GM19467 (cell line): ENCODE results near the gene CCDC3.
"Not testable (repeated sequence)": the region's sequence is repeated elsewhere in the genome, so short reads cannot be mapped to it uniquely, and the experiment has no call there.

Experiments used
- ATAC-seq: cut with Tn5 transposase; IDR thresholded peaks from one replicate; pipeline ENCODE4 v1.9.1; 2021; ENCODE audit warnings: mild to moderate bottlenecking, moderate library complexity; ENCODE audit not compliant: unreplicated experiment

CCDC3 gene

DNA sequence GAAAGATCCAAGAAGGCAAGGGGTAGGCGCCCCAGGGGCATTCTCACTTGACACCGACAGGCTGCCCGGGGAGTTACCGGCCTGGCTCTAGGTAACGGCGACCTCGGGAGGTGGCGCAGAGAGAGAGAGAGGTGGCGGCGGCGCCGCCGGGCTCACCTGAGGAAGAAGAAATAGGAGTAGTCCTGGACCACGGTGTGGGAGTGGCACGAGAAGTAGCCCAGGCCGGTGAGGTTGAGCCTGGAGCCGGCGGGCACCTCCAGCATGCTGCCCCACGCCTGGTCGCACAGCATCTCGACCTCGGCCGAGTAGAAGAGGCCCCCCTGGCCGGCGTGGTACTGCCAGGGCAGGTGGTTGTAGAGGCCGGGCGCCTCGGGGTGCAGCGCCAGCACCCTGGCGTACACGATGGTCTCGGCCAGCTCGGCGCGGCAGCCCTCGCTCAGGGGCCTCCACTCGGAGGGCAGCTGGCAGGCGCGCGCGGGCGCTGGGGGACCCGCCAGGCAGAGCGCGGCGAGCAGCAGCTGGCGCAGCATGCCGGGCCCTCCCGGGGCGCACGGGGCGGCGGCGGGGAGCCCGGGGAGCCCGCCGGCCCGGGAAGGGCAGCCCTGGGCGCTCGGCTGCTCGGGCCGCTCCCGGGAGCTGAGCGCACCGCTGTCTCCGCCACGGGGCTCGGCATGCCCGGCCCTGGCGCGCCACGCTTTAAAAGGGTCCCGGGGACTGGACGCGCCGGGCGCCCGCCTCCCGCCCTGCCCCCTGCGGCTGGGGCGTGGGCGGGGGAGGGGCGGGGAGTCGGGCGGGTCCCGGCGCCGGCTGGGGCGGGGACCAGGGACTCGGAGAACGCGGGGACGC is at the start of gene CCDC3:
CCDC3 (minus strand) TSS at position 673 of the 846 bp plus-strand sequence; CDS start at position 530, 143 bp downstream.
- ATAC-seq: no peak

DNA sequence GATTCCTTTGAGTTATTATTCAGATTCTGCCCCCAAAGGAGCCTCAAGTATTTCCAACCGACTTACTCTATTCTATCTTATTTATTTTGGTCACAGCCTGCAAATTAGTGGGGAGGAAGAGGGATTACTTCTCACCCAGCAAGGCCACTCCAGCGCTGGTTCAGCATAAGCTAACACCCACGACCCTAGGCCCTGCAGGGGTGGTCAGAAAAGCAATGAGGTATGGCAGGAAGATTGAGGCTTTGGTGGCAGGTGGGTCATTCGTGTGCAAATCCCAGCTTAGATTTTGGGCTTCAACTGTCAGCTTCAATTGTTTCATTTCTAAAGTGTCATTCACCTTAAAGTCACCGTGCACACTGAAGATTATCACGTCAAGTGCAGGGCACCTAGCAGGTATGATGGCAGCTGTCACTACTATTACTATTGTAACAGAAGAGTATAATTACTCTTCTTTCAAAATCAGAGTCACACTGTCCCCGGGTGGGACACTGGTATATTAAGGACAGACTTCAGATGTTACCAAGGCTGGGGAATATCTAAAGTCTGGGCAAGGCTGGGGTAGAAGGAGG is 49.7 kb upstream of the CCDC3 start:
- ATAC-seq: no peak

DNA sequence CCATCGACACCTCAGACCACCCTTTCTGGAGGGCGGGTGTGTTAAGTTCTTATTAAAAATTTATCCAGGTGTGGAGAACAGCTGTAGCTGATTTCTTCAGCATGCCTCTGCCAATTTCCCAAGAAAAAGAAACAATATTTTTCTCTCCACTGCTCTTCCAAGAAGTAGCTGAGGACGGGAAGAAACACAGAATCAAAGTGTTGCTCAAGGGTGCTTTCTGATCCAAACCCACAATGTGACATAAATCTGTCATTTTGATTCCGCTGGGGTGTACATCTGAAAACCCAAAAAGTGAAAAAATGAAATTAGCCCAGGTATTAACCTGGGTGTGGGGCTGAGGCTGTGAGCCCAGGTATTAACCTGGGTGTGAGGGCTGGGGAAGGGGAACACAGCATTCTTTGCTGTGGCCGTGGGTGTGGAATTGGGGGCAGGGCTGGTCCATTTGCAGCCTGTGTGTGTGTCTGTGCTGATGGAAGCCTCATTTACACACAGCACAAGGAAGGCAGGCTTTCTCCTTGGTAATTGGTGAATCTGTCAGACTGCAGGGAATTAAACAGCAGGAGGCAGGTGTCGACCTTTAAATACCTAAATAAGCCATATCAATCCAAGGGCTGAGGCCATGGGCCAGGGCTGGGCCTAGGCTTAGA is 48.4 kb upstream of the CCDC3 start:
- no peak for ATAC-seq

DNA sequence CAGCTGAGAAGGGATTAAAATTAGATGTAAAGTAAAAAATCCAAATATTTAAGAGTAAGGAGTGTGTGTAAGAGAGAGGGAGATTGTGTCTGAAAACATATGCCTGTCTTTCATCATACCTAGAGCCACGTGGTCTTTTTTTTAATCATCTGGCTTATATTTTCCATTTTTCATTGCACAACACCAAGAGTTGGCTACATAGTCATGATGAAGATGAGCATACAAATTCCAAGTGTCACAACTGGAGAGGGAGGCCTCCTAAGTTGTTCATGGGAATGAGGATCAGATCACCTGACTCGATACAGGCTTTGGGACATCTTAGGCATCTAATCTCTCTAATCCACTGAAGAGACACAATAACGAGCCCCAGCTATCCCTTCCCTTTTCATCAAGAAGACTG is 47.2 kb upstream of the CCDC3 start:
- ATAC-seq: no peak

DNA sequence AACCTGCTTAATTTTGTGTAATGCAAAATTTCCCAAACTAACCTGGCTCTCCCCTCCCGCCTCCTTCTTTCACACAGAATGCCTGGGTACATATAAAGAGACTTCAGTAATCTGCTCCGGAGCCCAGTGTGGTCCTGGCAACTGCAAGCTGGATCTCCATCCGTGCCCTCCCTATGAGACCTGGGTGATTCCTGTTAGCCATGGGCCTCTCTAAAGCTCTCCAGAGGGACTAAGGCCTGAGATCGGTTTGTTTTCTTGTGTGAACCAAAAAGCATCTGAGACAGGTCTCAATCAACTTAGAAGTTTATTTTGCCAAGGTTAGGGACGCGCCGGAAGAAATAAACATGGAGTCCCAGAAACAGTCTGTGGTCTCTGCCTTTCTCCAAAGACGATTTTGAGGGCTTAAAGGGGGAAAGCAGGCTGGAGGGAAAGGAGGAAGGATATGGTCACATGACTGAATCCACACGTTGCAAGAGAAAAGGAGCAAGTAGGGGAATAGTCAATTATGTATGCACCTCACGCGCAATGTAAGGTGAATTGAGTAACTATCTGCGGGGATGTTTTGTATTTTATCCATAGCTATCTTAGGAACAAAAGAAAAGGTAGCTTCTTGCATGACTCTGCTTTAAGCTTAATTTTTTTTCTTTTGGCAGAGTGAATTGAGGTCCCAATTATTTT is 46.2 kb upstream of the CCDC3 start:
- no peak for ATAC-seq

DNA sequence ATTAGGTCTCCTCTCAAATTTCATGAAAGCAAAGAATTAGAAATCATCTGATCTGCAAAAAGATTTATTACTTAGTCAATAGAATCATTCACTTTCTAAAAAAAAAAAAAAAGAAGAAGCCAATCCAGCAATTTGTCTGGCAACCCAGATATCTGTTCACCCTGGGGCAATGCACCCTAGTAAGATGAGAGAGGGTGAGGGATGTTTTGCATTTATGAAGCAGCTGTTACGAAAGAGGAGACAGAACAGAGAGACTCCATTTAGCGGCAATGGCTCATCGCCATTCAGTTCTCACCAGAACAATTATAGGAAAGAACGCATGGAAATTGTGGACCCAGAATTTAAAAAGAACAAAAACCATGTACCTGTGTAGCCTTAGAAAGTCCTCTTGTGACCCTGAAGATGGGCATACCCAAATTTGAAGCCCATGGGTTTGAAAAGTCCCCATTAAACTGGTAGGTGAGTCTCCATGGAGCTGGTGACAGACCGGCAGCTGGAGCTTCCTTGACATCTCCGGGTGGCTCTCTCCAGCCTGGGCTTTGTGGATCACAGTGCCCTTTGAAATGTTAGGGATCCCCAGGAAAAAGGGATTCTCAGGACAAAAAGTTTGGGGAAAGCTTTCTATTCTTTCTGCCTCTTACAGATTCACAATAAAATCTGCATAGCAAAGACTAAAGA is 45.5 kb upstream of the CCDC3 start:
- no peak for ATAC-seq

DNA sequence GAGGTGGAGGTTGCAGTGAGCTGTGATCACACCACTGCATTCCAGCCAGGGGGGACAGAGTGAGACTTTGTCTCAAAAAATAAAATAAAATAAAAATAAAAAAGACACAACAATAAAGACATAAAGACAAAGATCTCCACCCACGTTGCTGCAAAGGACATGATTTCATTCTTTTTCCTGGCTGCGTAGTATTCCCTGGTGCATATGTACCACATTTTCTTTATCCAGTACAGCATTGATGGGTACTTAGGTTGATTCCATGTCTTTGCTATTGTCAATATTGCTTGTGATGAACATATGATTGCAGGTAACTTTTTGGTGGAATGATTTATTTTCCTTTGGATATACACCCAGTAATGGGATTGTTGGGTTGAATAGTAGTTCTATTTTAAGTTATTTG is 42.0 kb upstream of the CCDC3 start:
- ATAC-seq: no peak

DNA sequence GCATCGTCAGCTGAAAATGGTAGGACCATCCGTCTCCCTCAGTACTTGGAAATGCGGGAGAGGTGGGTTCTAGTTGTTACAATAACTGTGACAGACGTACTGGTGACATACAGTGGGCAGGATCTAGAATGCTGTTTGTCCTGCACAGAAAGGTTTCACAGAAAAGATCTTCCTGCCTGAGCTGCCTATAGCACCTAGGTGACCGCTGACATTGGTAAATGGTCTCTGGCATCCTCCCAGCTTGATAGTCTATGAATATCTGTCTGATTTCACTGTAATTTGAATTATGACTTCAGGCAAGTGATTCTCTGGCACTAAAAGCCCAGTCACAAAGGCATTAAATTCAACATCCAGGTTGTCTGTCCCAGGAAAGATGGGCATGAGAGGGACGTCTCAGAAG is 38.2 kb upstream of the CCDC3 start:
- no peak for ATAC-seq

DNA sequence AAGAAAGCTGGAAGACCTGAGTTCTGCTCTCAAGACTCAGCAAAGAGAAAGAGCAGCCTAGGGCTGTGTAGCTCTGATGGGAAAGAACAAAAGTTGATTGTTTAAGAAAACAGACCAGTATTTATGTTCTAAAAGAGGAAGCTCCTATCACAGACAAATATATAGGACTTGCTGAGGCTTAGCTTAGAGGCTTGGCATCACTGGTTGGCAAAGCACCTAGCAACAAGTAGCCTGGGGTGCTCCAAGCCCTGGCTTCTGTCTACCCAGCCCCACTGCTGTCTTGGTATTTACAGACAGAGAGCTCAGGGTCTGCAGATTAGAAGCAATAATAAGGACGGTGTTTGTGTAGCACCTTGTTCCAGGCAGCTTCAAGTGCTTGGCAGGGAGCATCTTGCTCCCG is 36.9 kb upstream of the CCDC3 start:
- ATAC-seq: no peak

DNA sequence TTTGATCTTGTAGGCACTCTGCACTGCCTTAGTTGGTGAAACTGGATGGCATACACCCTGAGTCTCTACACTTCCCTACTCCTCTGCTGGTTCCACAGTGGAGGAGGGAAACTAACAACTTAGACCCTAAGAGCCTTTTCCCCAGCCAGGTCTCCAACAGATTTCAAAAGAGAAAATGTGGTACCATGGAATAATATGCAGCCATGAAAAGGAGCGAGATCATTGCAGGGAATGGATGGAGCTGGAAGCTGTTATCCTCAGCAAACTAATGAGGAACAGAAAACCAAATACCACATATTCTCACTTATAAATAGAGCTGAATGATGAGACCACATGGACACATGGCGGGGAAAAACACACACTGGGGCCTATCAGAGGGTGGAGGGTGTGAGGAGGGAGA is 36.3 kb upstream of the CCDC3 start:
- ATAC-seq: no peak

DNA sequence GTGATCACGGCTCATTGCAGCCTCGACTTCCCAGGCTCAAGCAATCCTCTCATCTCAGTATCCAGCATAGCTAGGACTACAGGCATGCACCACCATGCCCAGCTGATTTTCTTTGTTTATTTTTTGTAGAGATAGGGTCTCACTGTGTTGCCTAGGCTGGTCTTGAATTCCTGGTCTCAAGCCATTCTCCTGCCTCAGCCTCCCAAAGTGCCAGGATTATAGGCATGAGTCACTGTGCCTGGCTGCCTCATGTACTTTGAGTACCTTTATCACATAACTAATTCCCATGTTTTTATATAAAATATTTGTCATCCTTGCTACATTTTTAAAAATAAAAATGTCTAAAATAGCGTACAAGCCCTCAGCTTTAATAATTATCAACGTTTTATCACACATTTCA is 35.3 kb upstream of the CCDC3 start:
- ATAC-seq: no peak

DNA sequence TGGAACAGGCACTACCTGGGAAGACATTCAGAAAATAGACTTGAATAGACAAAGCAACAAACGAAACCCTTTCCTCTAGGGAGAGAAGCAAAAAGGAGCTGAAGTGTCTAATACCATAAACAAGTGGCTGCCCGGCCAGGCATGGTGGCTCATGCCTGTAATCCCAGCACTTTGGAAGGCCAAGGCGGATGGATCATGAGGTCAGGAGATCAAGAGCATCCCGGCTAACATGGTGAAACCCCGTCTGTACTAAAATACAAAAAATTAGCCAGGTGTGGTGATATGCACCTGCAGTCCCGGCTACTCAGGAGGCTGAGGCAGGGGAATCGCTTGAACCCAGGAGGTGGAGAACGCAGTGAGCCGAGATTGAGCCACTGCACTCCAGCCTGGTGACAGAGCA is 34.2 kb upstream of the CCDC3 start:
- not testable (repeated sequence) for ATAC-seq

DNA sequence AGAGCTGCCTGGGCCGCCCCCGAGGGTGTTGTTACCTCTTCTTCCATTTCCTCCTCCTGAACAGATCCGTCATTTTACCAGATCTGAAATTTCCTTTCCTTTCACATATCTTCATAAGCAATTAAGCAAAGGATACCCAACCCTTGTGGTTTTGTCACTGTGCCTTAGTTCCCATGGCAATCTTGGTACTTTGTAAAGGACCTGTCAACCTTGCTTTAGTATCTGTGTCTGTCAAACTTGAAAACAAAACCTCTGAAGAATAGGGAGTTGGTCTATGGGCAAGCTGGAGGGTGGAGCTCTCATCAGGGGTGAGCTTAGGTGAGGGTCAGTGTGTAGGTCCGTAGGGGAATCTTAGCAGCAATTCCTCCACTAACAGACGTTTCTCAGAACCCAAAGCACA is 25.4 kb upstream of the CCDC3 start:
- no peak for ATAC-seq

DNA sequence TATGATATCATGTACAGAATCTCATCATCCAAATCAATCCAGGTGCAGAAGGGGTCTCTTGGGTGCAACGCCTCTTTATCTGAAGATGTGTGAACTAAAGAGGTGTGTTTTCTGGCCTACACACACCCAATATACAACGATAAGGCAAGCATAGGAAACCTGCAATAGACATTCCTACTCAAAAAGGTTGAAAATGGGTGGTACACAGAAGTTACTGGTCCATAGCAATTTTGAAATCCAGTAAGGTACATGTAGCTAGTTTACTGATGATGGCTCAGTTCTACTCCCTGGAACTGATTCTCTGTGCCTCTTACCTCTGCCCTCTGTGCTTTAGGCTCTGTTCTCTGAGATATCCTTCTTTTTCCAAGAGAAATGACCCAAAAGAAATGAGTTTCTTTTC is 22.2 kb upstream of the CCDC3 start:
- ATAC-seq: no peak

DNA sequence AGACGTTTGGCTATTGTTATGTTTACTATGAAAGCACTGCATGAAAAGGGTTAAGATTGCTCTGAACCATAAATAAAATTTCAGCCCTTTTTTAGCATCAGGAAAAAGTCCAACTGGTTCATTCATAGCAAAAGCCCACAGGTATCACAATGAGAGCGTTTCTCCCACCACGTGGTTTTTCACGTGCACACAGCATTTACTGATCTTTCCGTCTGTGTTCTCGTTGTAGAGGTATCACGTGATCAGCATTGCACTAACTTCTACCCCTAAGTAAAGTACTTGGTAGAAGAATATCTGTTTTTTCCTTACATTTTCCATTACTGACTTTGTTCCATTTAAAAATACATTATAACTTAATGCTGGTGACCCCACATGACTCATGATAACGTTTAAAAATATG is 17.8 kb upstream of the CCDC3 start:
- ATAC-seq: no peak

DNA sequence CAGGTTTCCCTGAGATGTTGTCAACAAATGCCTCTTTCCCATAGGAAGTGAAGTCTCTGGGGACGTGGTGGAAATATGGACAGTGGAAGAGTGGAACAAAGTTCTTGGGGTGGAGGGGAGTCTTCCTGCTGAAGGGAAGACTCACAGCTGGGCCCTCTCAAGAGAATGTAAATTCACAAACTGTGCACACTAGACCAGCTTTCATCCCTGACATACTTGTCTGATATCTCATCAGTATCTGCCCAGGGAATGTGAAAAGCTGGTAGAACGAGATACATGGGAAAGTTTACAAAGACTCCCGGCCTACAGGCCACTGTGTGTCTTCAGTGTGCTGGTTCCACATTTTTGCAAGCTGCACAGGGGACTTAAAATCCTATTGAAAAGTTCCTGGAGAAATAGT is 16.7 kb upstream of the CCDC3 start:
- no peak for ATAC-seq

DNA sequence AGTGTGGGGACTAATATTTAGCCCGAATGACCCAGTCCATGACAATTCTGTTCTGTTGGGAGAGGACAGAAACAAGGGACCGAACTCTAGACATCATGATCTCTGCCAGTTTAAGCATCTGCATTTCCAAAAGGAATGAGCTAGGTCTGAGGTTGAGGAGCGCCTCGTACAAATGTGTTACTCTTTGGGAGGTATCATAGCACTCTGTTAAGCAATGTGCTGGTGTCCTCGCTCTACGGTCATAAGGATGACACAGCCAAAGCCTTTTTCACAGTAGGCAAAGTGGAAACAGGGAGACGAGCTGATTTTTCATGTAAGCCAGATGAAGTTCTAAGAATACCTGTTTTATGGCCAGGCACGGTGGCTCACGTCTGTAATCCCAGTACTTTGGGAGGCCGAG is 15.4 kb upstream of the CCDC3 start:
- no peak for ATAC-seq

DNA sequence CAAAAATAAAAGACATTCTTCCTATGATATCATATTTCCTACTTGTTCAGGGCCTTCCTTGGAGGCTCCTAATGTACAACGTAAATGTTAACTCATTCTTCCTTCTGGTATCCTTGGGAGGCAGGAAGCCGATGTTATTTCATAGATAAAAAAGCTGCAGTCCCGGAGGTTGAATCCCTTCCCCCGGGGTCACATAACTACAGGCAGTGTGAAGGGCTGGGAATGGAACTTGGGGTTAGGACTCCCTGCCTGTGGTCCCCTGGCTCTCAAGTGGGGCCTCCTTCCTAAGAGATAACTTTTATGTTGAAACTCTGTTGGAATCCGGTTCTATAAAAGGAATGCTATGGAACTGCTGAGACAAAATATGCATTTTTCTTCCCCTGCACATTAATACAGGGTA is 14.9 kb upstream of the CCDC3 start:
- ATAC-seq: no peak

DNA sequence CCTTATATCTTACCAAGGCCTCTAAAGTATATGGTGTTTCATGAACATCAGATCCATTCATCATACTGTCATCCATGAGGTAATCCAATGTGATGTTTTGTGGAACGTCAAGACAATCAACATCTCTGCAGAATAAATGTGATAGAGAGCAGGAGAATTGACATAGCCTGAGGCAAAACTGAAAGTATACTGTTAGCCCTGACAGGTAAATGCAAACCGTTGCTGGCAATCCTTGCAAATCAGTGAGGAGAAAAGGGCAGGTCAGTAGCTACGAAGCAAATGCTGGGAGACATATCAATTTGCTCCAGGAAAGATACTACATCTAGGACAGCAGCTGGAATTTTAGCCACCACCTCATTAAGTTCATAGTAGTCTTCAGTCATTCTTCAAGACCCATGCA is 4.5 kb upstream of the CCDC3 start:
- ATAC-seq: no peak

DNA sequence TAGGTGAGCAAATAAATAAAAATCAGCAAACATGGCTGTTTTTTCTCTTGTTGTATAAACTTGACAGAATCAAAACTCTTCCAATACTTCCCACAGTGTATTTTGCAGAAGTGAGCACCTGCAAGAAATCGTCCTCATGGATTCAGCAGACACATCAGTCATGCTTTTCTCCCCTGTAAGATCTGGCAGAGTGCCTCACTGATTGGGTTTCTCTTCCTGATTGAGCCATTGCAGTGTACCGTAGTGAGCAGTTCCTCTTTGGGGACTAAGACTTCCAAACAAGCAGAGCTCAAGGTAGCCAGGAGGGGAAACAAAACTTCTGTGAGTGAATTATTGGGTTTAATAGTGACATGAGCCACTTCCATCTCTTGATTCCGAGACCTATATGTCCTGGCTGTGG is 2.2 kb upstream of the CCDC3 start:
- ATAC-seq: no peak

DNA sequence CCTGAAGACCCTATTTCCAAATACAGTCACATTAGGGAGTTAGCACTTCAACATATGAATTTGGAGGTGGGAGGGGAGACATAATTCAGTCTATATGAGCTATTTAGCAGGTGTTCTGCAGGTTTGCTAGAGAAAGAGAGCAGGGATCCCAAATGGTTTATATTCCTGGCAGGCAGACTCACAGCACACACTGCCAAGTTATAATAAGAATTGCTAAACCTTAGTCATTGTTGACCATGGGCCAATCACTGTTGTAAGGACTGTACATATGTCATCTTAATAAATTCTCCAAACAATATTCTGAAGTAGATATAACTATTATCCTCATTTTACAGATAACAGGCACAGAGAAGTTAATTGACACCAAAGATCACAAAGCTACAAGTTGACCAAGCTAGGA is 1.5 kb upstream of the CCDC3 start:
- no peak for ATAC-seq
